K562 (cell line): ENCODE data around the gene ATP5PB. TPM values are rescaled to one million over a fixed set of nuclear protein-coding genes. Genes with fewer than 3 reads are reported as not detected.

Experiments used
- ATF3 ChIP-seq, 2 experiments: fragments of 450-650 bp in 1 of 2; sonication (generic) in 1 of 2; formaldehyde crosslinking in 1 of 2; IDR thresholded peaks in 1 of 2; conservative IDR thresholded peaks in 1 of 2; 2 replicates each; pipeline versions ENCODE4 v1.6.1 to v1.8.1; 2016 to 2023; ENCODE audit warnings: mild to moderate bottlenecking in 2 of 2, moderate library complexity in 2 of 2, inconsistent platforms in 1 of 2, missing genetic modification reagents in 1 of 2
- CBFA2T2 ChIP-seq: fragments of 450-650 bp; conservative IDR thresholded peaks from 2 replicates; pipeline ENCODE4 v1.6.1; 2017; ENCODE audit warnings: mild to moderate bottlenecking
- CBFA2T3 ChIP-seq: fragments of 450-650 bp; IDR thresholded peaks from 2 replicates; pipeline ENCODE4 v1.6.1; 2017
- CBX5 ChIP-seq: IDR thresholded peaks from 2 replicates; pipeline ENCODE4 v1.6.1; 2014; ENCODE audit warnings: low read depth, borderline replicate concordance
- CEBPB ChIP-seq: fragments of 450-650 bp; IDR thresholded peaks from 2 replicates; pipeline ENCODE4 v1.6.1; 2016; ENCODE audit warnings: missing genetic modification characterization, missing compliant biosample characterization
- JUND ChIP-seq, 2 experiments: IDR thresholded peaks; 2 replicates in 1 of 2; 3 replicates in 1 of 2; pipeline ENCODE4 v1.6.1; 2011; ENCODE audit warnings: borderline replicate concordance in 2 of 2, low read depth in 2 of 2, low read length in 2 of 2, improper control_type of control experiment in 1 of 2, missing biosample characterization in 1 of 2, missing genetic modification characterization in 1 of 2, missing genetic modification reagents in 1 of 2
- MYC ChIP-seq, 2 experiments: fragments of 250-450 bp in 1 of 2; sonication (Bioruptor Pico) in 1 of 2; IDR thresholded peaks; 2 replicates each; pipeline versions ENCODE4 v1.5.1 to v1.6.1; 2012 to 2021; ENCODE audit warnings: low read depth in 2 of 2, borderline replicate concordance in 1 of 2, improper control_type of control experiment in 1 of 2, low read length in 1 of 2, mild to moderate bottlenecking in 1 of 2, moderate library complexity in 1 of 2
- SFPQ ChIP-seq: fragments of 200-400 bp; formaldehyde crosslinking; IDR thresholded peaks from 2 replicates; pipeline ENCODE4 v1.6.1; 2017; ENCODE audit warnings: mild to moderate bottlenecking, low read depth, low read length, moderate library complexity
- SMARCE1 ChIP-seq: fragments of 450-650 bp; IDR thresholded peaks from 2 replicates; pipeline ENCODE4 v1.7.1; 2016; ENCODE audit warnings: mild to moderate bottlenecking
- SUPT5H ChIP-seq: fragments of 450-650 bp; IDR thresholded peaks from 2 replicates; pipeline ENCODE4 v1.6.1; 2016
- THRAP3 ChIP-seq: fragments of 450-650 bp; IDR thresholded peaks from 2 replicates; pipeline ENCODE4 v1.6.1; 2016; ENCODE audit warnings: mild to moderate bottlenecking, inconsistent platforms, borderline replicate concordance
- TOE1 ChIP-seq, 2 experiments: fragments of 450-650 bp in 1 of 2; sonication (generic) in 1 of 2; formaldehyde crosslinking in 1 of 2; IDR thresholded peaks; 2 replicates each; pipeline versions ENCODE4 v1.7.1 to v1.8.0; 2016 to 2022; ENCODE audit warnings: borderline replicate concordance in 2 of 2, mild to moderate bottlenecking in 2 of 2, antibody characterized with exemption in 1 of 2, inconsistent platforms in 1 of 2, low read depth in 1 of 2, missing genetic modification reagents in 1 of 2, moderate library complexity in 1 of 2
- ZNF766 ChIP-seq: fragments of 200-800 bp; sonication (Bioruptor generic); conservative IDR thresholded peaks from 2 replicates; pipeline ENCODE4 v1.6.1; 2016; ENCODE audit warnings: missing genetic modification characterization, missing compliant biosample characterization
- ZNF785 ChIP-seq: fragments of 250-450 bp; sonication (Bioruptor Pico); IDR thresholded peaks from 2 replicates; pipeline ENCODE4 v1.4.0; 2020; ENCODE audit warnings: mild to moderate bottlenecking
- polyA plus RNA-seq, 8 experiments: library from polyadenylated mRNA; depleted of rRNA in 4 of 8; stranded (reverse) in 5 of 8; unstranded in 3 of 8; fragments of >200 nt; fragmentation: Nextera tagmentation in 2 of 8; fragmentation: Illumina TruSeq in 1 of 8; extraction: Ambion mirVana in 2 of 8; extraction: Trizol in 1 of 8; gene quantifications; 2 replicates each; pipeline versions ENCODE4 v1.2.1 to v1.2.3, GENCODE V29; 2011 to 2014; ENCODE audit warnings: inconsistent platforms in 1 of 8, missing spikeins in 1 of 8
- total RNA-seq, 7 experiments: library from RNA; depleted of rRNA in 6 of 7; stranded (reverse); fragments of >200 nt in 6 of 7; fragmentation: Illumina TruSeq in 2 of 7; extraction: Trizol in 2 of 7; gene quantifications; 2 replicates each; pipeline versions ENCODE4 v1.2.1 to v1.2.3, GENCODE V29; 2011 to 2021; ENCODE audit warnings: low replicate concordance in 1 of 7
- TF ChIP-seq, protein P1 (sequence below): sonication (generic); formaldehyde crosslinking; IDR thresholded peaks from 2 replicates; pipeline ENCODE4 v1.8.0; 2022; ENCODE audit warnings: mild to moderate bottlenecking, missing genetic modification reagents, borderline replicate concordance
- TF ChIP-seq, protein P2 (sequence below): sonication (generic); formaldehyde crosslinking; IDR thresholded peaks from 2 replicates; pipeline ENCODE4 v1.9.0; 2022; ENCODE audit warnings: mild to moderate bottlenecking, missing genetic modification reagents
- TF ChIP-seq, protein P3 (sequence below): fragments of 450-650 bp; IDR thresholded peaks from 2 replicates; pipeline ENCODE4 v1.6.1; 2016; ENCODE audit warnings: mild to moderate bottlenecking

Gene ATP5PB
- total and polyA plus RNA-seq, 9 of the 15 experiments (the other 6 are each of a cell fraction or from before 2014, with no cell fraction given) = 651 to 2,735 (median 1,061) TPM

GRCh38 chr1:111439461-111440351 is 9.6 kb upstream of the ATP5PB start (continued):
- TF ChIP-seq, protein P1, sequence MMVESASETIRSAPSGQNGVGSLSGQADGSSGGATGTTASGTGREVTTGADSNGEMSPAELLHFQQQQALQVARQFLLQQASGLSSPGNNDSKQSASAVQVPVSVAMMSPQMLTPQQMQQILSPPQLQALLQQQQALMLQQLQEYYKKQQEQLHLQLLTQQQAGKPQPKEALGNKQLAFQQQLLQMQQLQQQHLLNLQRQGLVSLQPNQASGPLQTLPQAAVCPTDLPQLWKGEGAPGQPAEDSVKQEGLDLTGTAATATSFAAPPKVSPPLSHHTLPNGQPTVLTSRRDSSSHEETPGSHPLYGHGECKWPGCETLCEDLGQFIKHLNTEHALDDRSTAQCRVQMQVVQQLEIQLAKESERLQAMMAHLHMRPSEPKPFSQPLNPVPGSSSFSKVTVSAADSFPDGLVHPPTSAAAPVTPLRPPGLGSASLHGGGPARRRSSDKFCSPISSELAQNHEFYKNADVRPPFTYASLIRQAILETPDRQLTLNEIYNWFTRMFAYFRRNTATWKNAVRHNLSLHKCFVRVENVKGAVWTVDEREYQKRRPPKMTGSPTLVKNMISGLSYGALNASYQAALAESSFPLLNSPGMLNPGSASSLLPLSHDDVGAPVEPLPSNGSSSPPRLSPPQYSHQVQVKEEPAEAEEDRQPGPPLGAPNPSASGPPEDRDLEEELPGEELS (CRISPR knock-in tag) = no peak
- TF ChIP-seq SFPQ (no peak), THRAP3 (no peak), ATF3 (IDR thresholded peaks at IDR 0.05) (peak; percentile 62), ATF3 (CRISPR knock-in tag; conservative IDR thresholded peaks at IDR 0.05) (no peak), CBFA2T2 (peak; percentile 48), MYC (IDR thresholded peaks at IDR 0.05; ENCODE audit: low read depth, low read length) (0 out of 2 replicates have a peak, but pooled peaks have one; percentile 21), MYC (CRISPR knock-in tag; IDR thresholded peaks at IDR 0.05; ENCODE audit: borderline replicate concordance, low read depth) (no peak), SMARCE1 (peak; percentile 72), CBFA2T3 (peak; percentile 81), CEBPB (tag) (peak; percentile 67), ZNF766 (no peak), ZNF785 (CRISPR knock-in tag) (no peak), TOE1 (IDR thresholded peaks at IDR 0.05; ENCODE audit: borderline replicate concordance) (no peak), TOE1 (CRISPR knock-in tag; IDR thresholded peaks at IDR 0.05; ENCODE audit: borderline replicate concordance, low read depth) (no peak), JUND (IDR thresholded peaks at IDR 0.05; ENCODE audit: borderline replicate concordance, low read depth, low read length) (no peak), JUND (tag; IDR thresholded peaks at IDR 0.05; ENCODE audit: borderline replicate concordance, low read depth, low read length) (0 out of 3 replicates have a peak, but pooled peaks have one; percentile 22), SUPT5H (peak; percentile 19; the same call in 1 of the 2 replicates), CBX5 (no peak)
- TF ChIP-seq, protein P2, sequence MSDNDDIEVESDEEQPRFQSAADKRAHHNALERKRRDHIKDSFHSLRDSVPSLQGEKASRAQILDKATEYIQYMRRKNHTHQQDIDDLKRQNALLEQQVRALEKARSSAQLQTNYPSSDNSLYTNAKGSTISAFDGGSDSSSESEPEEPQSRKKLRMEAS (CRISPR knock-in tag) = no peak
- TF ChIP-seq, protein P3, sequence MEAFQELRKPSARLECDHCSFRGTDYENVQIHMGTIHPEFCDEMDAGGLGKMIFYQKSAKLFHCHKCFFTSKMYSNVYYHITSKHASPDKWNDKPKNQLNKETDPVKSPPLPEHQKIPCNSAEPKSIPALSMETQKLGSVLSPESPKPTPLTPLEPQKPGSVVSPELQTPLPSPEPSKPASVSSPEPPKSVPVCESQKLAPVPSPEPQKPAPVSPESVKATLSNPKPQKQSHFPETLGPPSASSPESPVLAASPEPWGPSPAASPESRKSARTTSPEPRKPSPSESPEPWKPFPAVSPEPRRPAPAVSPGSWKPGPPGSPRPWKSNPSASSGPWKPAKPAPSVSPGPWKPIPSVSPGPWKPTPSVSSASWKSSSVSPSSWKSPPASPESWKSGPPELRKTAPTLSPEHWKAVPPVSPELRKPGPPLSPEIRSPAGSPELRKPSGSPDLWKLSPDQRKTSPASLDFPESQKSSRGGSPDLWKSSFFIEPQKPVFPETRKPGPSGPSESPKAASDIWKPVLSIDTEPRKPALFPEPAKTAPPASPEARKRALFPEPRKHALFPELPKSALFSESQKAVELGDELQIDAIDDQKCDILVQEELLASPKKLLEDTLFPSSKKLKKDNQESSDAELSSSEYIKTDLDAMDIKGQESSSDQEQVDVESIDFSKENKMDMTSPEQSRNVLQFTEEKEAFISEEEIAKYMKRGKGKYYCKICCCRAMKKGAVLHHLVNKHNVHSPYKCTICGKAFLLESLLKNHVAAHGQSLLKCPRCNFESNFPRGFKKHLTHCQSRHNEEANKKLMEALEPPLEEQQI = no peak
